HG03354 (cell line): ENCODE data around the gene STBD1.
"Not testable (repeated sequence)": the region's sequence is repeated elsewhere in the genome, so short reads cannot be mapped to it uniquely, and the experiment has no call there.

Experiments
- ATAC-seq: cut with Tn5 transposase; IDR thresholded peaks from one replicate; pipeline ENCODE4 v1.9.1; 2021; ENCODE audit warnings: mild to moderate bottlenecking; ENCODE audit not compliant: unreplicated experiment, poor library complexity, severe bottlenecking

Gene STBD1

GRCh38 chr4:76305971-76306881, at the start of gene STBD1:
TSS of gene STBD1 (plus strand) at chr4:76306733. CDS start at chr4:76306770, 37 bp downstream.
- no peak for ATAC-seq

- ATAC-seq, result no peak
Measured at GRCh38 chr4:76256968-76257367, 49.6 kb upstream of the STBD1 start.

GRCh38 chr4:76257824-76258223, 48.7 kb upstream of the STBD1 start:
- no peak for ATAC-seq

GRCh38 chr4:76260571-76260970, 46.0 kb upstream of the STBD1 start:
- ATAC-seq, result no peak

GRCh38 chr4:76265631-76266218, 40.8 kb upstream of the STBD1 start:
- no peak for ATAC-seq

- ATAC-seq, result no peak
Measured at GRCh38 chr4:76266627-76267026, 39.9 kb upstream of the STBD1 start.

GRCh38 chr4:76267811-76268210, 38.7 kb upstream of the STBD1 start:
- no peak for ATAC-seq

GRCh38 chr4:76270244-76271175, 36.0 kb upstream of the STBD1 start:
- ATAC-seq, result no peak

- ATAC-seq, result no peak
Measured at GRCh38 chr4:76271248-76271647, 35.3 kb upstream of the STBD1 start.

- no peak for ATAC-seq
Measured at GRCh38 chr4:76272073-76272472, 34.5 kb upstream of the STBD1 start.

GRCh38 chr4:76272582-76272981, 34.0 kb upstream of the STBD1 start:
- ATAC-seq, result no peak

- no peak for ATAC-seq
Measured at GRCh38 chr4:76272999-76273398, 33.5 kb upstream of the STBD1 start.

GRCh38 chr4:76275486-76276124, 30.9 kb upstream of the STBD1 start:
- no peak for ATAC-seq

- no peak for ATAC-seq
Measured at GRCh38 chr4:76276813-76277212, 29.7 kb upstream of the STBD1 start.

- no peak for ATAC-seq
Measured at GRCh38 chr4:76277667-76278066, 28.9 kb upstream of the STBD1 start.

GRCh38 chr4:76278583-76278982, 27.9 kb upstream of the STBD1 start:
- no peak for ATAC-seq

- no peak for ATAC-seq
Measured at GRCh38 chr4:76279462-76279861, 27.1 kb upstream of the STBD1 start.

- no peak for ATAC-seq
Measured at GRCh38 chr4:76280488-76281441, 25.8 kb upstream of the STBD1 start.

- ATAC-seq, result not testable (repeated sequence)
Measured at GRCh38 chr4:76281594-76281993, 24.9 kb upstream of the STBD1 start.
